ENCODE data around the gene NSUN6.

- TF ChIP-seq CTCF (IDR thresholded peaks at IDR 0.05) (no peak), EP300 (IDR thresholded peaks at IDR 0.05) (no peak), POLR2A (IDR thresholded peaks at IDR 0.05; ENCODE audit: low read depth) (no peak)
These were observed 152.4 kb downstream of the NSUN6 start for GRCh38 chr10:18498998-18499397.
